HG02970 (cell line): ENCODE measurements around the gene FAM229B.
A peak's percentile ranks its signal among the peaks of the same experiment; 100 is the strongest.
"Not testable (repeated sequence)": the region's sequence is repeated elsewhere in the genome, so short reads cannot be mapped to it uniquely, and the experiment has no call there.

Experiments
- ATAC-seq: cut with Tn5 transposase; IDR thresholded peaks from one replicate; pipeline ENCODE4 v1.9.1; 2021; ENCODE audit warnings: mild to moderate bottlenecking, moderate library complexity, moderate number of reproducible peaks; ENCODE audit not compliant: unreplicated experiment, low FRiP score

Gene FAM229B

DNA sequence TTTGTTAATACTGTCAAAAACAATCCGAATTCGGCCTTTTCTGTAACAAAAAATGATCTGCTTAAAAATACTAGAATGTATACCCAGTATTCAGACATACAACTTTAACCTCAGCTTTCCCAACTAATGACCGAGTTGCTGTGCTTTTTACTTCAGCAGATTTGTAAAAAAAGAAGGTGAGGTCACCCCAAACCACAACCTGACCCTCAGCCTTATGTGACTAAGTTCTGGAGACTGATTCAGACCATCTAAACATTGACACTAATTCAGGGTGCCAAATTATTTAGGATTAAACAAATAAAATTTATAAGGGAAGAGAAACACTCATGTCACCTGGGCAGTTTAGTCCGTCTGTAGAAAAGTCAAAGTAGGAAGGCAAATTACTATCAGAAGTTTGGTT is 25.8 kb upstream of the FAM229B start:
- ATAC-seq = no peak

DNA sequence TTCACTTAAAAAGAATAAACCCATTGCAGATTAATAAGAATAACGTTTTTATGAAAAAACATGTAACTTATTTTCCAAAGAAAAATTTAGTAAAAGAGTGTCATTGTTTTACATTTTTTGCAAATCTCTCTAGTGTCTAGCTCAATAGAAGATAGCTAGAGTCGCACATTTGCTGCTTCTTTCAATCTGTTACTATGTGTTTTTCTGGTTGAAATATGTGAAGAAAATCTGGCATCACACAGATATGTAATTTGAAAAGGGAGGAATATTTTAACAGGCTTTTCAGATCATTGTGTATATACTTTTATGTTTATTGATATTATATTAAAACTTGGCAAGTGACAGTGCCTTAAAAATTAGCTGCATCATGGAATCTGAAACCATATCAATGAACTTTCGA is 24.4 kb upstream of the FAM229B start:
- ATAC-seq = no peak

GRCh38 chr6:112065426-112065986 is 21.9 kb upstream of the FAM229B start:
- ATAC-seq = no peak

DNA sequence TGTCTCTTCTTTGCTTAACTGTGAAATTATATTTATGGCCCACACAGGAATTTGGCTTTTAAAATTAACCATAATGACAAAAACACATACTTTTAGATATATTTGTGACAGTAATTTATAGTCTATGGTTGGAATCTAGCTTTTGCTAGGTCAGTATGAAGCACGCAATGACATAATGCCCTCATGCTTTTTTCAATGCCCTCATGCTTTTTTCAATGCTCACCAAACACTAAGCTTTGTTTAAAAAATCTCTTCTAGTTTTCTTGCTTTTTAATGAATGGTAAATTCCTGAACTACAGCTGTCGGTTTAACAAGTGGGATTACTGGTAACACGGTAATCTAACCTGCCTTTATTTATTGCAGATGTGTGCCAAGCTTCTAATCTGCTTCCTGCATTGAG is 20.8 kb upstream of the FAM229B start:
- ATAC-seq = no peak

GRCh38 chr6:112081569-112081968 is 5.8 kb upstream of the FAM229B start:
- no peak for ATAC-seq

DNA sequence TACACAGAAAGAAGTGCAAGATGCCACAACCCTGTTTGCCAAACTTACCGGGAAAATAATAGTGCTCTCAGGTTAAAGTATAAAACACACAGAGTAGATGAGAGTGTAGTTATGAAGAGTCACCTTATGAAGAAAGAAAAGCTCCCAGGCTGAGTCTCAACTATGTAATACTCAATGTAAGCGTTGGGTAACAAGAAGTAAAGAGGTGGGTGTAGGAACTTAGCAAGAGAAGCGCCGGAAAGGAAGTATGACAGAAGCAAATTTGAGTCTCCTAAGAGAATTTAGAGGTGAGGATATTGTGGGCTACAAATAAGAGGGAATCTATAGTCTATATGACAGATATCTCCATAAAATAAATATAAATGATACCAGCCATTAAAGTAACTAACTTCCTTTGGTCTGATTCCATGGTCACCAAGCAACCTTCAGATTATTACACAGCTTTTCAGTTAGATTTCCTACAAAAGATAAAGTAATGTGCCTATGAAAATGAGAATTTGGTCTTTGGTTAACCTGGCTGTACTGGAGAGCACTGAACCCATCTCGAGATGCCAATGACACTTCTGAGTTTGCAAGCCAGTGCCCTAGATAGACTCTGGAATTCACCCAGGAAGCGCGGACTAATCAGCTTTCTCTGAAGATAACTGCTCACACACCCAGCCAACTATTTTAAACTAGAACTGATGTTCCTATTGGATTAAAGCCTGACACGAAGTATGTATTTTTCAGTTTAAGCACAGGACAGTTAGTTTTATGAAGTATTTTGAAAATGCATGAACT is 1.9 kb upstream of the FAM229B start:
- ATAC-seq = no peak

- ATAC-seq = peak; percentile 8
These were observed 651 bp upstream of the FAM229B start for GRCh38 chr6:112086744-112087135.

GRCh38 chr6:112087916-112088315 is 525 bp downstream of the FAM229B start:
- no peak for ATAC-seq

DNA sequence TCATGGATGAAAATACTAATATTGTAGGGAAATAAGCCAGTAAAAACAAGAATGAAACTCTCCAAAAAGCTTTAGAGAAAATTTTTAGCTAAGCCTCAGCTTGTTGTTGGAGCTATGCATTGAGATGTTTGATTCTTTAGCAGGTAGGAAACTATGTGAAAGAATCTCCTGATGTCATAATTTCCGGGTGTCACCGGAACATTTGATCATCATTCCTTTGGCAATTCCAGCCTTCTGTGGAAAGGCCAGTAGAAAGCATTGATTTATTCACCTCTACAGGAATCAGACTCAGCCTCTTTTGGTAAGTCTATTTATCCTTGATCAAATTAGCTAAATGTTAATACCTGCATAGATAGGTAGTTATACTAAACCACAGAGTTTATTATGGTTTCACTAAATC is 9.5 kb downstream of the FAM229B start:
- no peak for ATAC-seq

- no peak for ATAC-seq
These were observed 13.2 kb downstream of the FAM229B start for GRCh38 chr6:112100561-112100960.

DNA sequence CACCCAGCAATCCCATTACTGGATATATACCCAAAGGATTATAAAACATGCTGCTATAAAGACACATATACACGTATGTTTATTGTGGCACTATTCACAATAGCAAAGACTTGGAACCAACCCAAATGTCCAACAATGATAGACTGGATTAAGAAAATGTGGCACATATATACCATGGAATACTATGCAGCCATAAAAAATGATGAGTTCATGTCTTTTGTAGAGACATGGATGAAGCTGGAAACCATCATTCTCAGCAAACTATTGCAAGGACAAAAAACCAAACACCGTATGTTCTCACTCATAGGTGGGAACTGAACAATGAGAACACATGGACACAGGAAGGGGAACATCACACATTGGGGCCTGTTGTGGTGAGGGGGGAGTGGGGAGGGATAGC is 18.6 kb downstream of the FAM229B start:
- ATAC-seq = not testable (repeated sequence)

GRCh38 chr6:112106562-112106961 is 19.2 kb downstream of the FAM229B start:
- ATAC-seq = no peak

DNA sequence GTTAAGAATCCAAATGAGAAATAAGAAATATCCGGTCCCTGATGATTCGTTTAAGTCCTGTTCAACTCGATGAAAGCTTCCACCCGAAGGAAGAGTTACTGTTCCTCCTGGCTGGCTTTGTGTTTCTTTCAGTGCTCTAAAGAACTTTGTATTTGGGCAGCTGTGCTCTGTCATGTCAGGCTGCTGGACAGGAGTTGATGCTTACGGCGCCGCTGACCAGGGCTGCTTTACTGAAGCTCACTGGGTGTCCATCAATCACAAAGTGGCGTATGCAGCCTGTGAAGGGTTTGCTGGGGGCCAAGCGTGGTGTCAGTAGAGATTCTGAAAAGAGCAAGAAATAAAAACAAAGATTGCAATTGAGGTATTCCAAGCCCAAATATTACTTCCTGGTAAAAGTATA is 21.9 kb downstream of the FAM229B start:
- no peak for ATAC-seq

GRCh38 chr6:112113431-112113830 is 26.0 kb downstream of the FAM229B start:
- no peak for ATAC-seq

- ATAC-seq = no peak
These were observed 26.5 kb downstream of the FAM229B start for GRCh38 chr6:112113918-112114317.

DNA sequence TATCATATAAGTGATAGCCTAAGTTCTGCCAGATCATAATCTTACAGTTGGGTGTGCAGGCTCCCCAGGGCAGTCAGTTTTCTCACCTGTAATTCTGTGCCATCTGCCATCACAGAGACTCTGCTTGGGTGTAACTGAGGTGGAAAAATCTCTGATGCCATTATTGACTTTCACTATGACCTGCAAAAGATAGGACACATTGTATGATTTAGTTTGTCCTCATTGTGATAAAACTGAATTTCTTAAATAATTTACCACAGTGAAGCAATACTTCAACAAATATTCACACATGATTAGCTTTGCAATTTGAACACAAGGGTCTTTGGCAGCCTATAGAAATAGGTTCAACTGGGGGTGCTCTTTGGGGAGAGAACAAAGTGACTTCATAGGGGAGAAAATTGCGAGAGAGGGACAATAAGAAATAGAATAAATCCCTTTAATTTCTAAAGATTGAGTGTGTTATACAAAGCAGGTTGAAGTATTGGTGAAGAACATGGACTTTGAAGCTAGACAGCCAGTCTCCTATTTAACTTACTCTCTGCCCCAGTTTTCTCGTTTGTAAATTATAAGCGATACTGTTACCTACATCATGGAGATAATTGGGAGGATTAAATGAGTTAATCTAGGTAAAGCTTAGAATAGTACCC is 27.3 kb downstream of the FAM229B start:
- no peak for ATAC-seq

DNA sequence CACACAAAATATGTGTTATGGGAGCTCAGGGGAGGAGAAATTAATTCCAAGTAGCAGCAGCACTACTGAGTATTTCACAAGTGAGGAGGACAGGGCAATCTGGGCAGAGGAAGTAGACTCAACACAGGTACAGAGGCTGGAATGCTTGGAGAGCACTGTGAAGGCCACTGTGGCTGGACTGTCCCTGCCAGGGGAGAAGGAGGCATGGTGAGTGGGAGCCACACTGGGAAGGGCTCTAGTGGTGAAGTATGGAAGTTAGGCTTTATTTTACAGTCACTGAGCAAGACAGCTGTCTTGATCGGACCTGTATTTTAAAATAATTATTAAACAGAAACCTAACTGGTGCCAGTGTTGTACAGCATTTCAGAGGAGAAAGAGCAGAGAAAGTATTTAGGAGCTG is 28.8 kb downstream of the FAM229B start:
- no peak for ATAC-seq

GRCh38 chr6:112117554-112117953 is 30.2 kb downstream of the FAM229B start:
- ATAC-seq = no peak

GRCh38 chr6:112118034-112118433 is 30.6 kb downstream of the FAM229B start:
- ATAC-seq = no peak

- no peak for ATAC-seq
These were observed 35.4 kb downstream of the FAM229B start for GRCh38 chr6:112122756-112123155.

DNA sequence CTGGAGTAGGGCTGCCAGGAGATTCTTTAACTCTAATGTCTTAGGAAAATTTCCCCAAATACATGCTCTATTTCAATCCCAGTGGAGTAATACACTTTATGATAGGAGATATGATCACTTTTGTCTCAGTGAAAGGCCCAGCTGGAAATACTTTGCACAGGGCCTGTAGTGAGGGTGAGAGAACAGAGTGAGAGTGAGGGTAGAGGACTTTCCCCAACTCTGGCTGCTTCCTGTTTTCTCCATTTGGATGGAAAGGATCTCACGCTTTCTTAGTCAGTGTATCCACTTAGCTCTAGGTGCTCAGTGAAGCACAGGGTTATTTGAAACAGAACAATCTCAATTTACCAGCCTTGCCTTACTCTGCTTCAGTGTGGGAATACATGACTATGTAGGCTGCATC is 36.6 kb downstream of the FAM229B start:
- no peak for ATAC-seq

DNA sequence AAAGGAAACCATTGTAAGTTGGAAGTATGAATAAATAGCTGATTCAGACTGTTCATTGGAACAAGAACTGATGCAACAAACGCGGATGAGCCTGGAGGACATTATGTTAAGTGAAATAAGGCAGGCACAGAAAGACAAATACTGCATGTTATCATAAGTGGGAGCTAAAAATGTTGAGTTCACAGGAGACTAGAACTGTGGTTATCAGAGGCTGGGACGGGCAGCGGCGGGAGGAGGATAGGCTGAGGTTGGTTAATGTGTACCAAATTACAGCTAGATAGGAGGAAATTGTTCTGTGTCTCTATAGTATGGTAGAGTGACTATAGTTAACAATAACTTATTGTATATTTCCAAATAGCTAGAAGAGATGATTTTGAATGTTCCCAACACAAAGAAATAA is 40.8 kb downstream of the FAM229B start:
- no peak for ATAC-seq
